ENCODE measurements around the gene BEAN1. TPM values are rescaled to one million over a fixed set of nuclear protein-coding genes. Genes with fewer than 3 reads are reported as not detected.

The BEAN1 gene
- total RNA-seq, 4 donors from 2014 or later: 0.23 to 1.8 (median 0.76) TPM; not detected in 1

- no peak for DNase-seq
- Histone ChIP-seq H3K4me3 (no peak overlapping the region), H3K27ac (no peak overlapping the region), H3K36me3 (no peaks in the 10 kb centered on the region), H3K27me3 (peaks cover 0 to 4% (median 0%) of the 10 kb centered on the region in 4 donors), H3K9me3 (no peaks in the 10 kb centered on the region), H3K4me1 (peaks cover 0 to 14% (median 0%) of the 10 kb centered on the region in 3 donors)
- no peak for TF ChIP-seq CTCF (IDR thresholded peaks at IDR 0.05)
- no peak for TF ChIP-seq POLR2A (IDR thresholded peaks at IDR 0.05)
- 76 to 89% methylated on average over 17 to 19 of the region's 20 CpGs for WGBS, 2 donors
- intact Hi-C loops (cut with DNase I): no loop called here
Measured at GRCh38 chr16:66386629-66387622, 40.2 kb upstream of the BEAN1 start.

DNA sequence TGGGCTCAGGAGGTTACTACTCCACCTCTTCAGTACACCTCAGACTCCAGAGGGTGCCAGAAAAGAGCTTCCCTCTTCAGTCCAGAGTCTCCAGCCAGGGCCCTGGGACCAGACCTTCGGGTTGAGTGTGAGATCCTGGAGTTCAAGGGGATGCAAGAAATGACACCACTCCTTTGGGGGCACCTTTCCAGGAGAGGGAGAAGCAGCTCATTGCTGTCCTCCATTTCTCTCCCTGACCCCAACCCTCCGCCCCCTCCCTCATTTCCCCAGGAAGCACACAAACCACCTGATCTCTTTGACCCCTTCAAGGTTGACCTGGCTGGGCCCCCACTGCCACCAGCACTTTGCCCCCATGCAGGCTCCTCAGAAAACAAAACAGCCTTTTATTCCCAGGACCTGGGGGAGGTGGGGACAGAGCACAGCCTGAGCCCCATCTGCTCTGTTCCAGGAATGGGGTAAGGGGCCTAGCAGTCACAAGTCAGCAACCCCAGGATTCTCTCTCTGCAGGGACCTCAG lies 39.2 kb upstream of the BEAN1 start:
- TF ChIP-seq POLR2A (IDR thresholded peaks at IDR 0.05) (no peak), CTCF (IDR thresholded peaks at IDR 0.05) (no peak)
- Histone ChIP-seq H3K4me3 (no peak overlapping the region), H3K9me3 (no peaks in the 10 kb centered on the region), H3K4me1 (peaks cover 0 to 7% (median 0%) of the 10 kb centered on the region in 3 donors), H3K27me3 (peaks cover 0 to 4% (median 0%) of the 10 kb centered on the region in 4 donors), H3K36me3 (no peaks in the 10 kb centered on the region), H3K27ac (no peak overlapping the region)
- WGBS, 2 donors: 40 to 71% methylated on average over 1 of the region's 2 CpGs
- no peak for DNase-seq
- intact Hi-C loops (cut with DNase I): no loop called here

- H3K36me3 ChIP-seq: no peaks in the 10 kb centered on the region
- DNase-seq: no peak
- H3K4me3 ChIP-seq: no peak overlapping the region
- H3K27ac ChIP-seq: no peak overlapping the region
- peaks cover 0 to 4% (median 0%) of the 10 kb centered on the region in 4 donors for H3K27me3 ChIP-seq
- intact Hi-C loops (cut with DNase I): no loop called here
- peaks cover 0 to 2% (median 0%) of the 10 kb centered on the region in 3 donors for H3K4me1 ChIP-seq
- no peak for TF ChIP-seq CTCF (IDR thresholded peaks at IDR 0.05)
- no peak for TF ChIP-seq POLR2A (IDR thresholded peaks at IDR 0.05)
- WGBS, 2 donors: 88 to 90% methylated on average over 3 to 5 of the region's 6 CpGs
- no peaks in the 10 kb centered on the region for H3K9me3 ChIP-seq
Measured at GRCh38 chr16:66388350-66389139, 38.5 kb upstream of the BEAN1 start.

- no peaks in the 10 kb centered on the region for H3K36me3 ChIP-seq
- TF ChIP-seq CTCF (IDR thresholded peaks at IDR 0.05): no peak
- TF ChIP-seq POLR2A (IDR thresholded peaks at IDR 0.05): no peak
- no peak overlapping the region for H3K4me3 ChIP-seq
- intact Hi-C loops (cut with DNase I): no loop called here
- 92 to 93% methylated on average over 12 to 13 of the region's 13 CpGs for WGBS, 2 donors
- H3K27me3 ChIP-seq: peaks cover 0 to 4% (median 0%) of the 10 kb centered on the region in 4 donors
- DNase-seq: no peak
- H3K9me3 ChIP-seq: no peaks in the 10 kb centered on the region
- H3K27ac ChIP-seq: no peak overlapping the region
- no peaks in the 10 kb centered on the region for H3K4me1 ChIP-seq
Measured at GRCh38 chr16:66389256-66390176, 37.6 kb upstream of the BEAN1 start.

Data from esophagus squamous epithelium (tissue), 5 donors.